BJ (cell line): Measurements from ENCODE around the gene CALML3. TPM values are rescaled to one million over a fixed set of nuclear protein-coding genes. Genes with fewer than 3 reads are reported as not detected.

Experiments
- CTCF ChIA-PET: fragments of 350-600 bp; formaldehyde crosslinking; extraction: SDS; loops from one replicate; lab custom pipeline; 2021; ENCODE audit warnings: antibody characterized with exemption, inconsistent platforms; lab: Yijun Ruan, JAX
- POLR2A ChIA-PET: fragments of 300-600 bp; sonication (Branson Sonifier 250); formaldehyde crosslinking; extraction: SDS; loops from one replicate; lab custom pipeline; 2021; ENCODE audit warnings: antibody characterized with exemption; lab: Charles Lee
- DNase-seq: peaks from one replicate; pipeline ENCODE4 v3.0.0-alpha.2; 2011; ENCODE audit warnings: low read depth
- H3K27me3 ChIP-seq: 2 replicates; pipeline ENCODE4 v1.6.0; 2011; ENCODE audit warnings: low read length; ENCODE audit not compliant: control insufficient read depth, insufficient read depth
- H3K36me3 ChIP-seq: 2 replicates; pipeline ENCODE4 v1.5.1; 2011; ENCODE audit warnings: low read length; ENCODE audit not compliant: control insufficient read depth, insufficient read depth
- H3K4me3 ChIP-seq: 2 replicates; pipeline ENCODE4 v1.5.1; 2011; ENCODE audit warnings: low read depth, mild to moderate bottlenecking, control low read depth, low read length
- CTCF ChIP-seq: IDR thresholded peaks from 2 replicates; pipeline ENCODE4 v1.5.1; 2011; ENCODE audit warnings: low read depth, mild to moderate bottlenecking, control low read depth, inconsistent platforms, low read length, moderate library complexity; ENCODE audit not compliant: insufficient read depth
- polyA plus RNA-seq: library from polyadenylated mRNA; depleted of rRNA; stranded (reverse); fragments of >200 nt; gene quantifications from 2 replicates; pipeline ENCODE4 v1.2.3, GENCODE V29; 2011

The CALML3 gene
- polyA plus RNA-seq, 1 experiment, result not detected

- no peak overlapping the region for H3K4me3 ChIP-seq
- no peaks in the 10 kb centered on the region for H3K27me3 ChIP-seq
- CTCF ChIA-PET, result no interaction called here
- no peak for DNase-seq
- no peak for TF ChIP-seq CTCF
- no peaks in the 10 kb centered on the region for H3K36me3 ChIP-seq
- POLR2A ChIA-PET, result no interaction called here
These were observed 1.7 kb upstream of the CALML3 start for GRCh38 chr10:5522913-5523560.

- no peak for TF ChIP-seq CTCF
- CTCF ChIA-PET, result interaction anchor here (0.7 kb wide), 1 partner anchor 99 kb away, joined by 3 read pairs; no protein-coding TSS in a partner anchor
- Histone ChIP-seq H3K4me3 (no peak overlapping the region), H3K36me3 (no peaks in the 10 kb centered on the region), H3K27me3 (no peaks in the 10 kb centered on the region)
- POLR2A ChIA-PET, result no interaction called here
- DNase-seq, result no peak
These were observed 776 bp upstream of the CALML3 start for GRCh38 chr10:5523796-5524574.

GRCh38 chr10:5525561-5526341, 990 bp downstream of the CALML3 start:
- no peak overlapping the region for H3K4me3 ChIP-seq
- no peaks in the 10 kb centered on the region for H3K27me3 ChIP-seq
- POLR2A ChIA-PET, result no interaction called here
- no peak for TF ChIP-seq CTCF
- CTCF ChIA-PET, result no interaction called here
- DNase-seq, result no peak
- no peaks in the 10 kb centered on the region for H3K36me3 ChIP-seq

GRCh38 chr10:5526691-5527331, 2.0 kb downstream of the CALML3 start:
- ChIA-PET CTCF (no interaction called here), POLR2A (no interaction called here)
- H3K27me3 ChIP-seq, result no peaks in the 10 kb centered on the region
- H3K4me3 ChIP-seq, result no peak overlapping the region
- H3K36me3 ChIP-seq, result no peaks in the 10 kb centered on the region
- no peak for DNase-seq
- TF ChIP-seq CTCF, result no peak
